Measurements from ENCODE around the gene TMEM87B. TPM values are rescaled to one million over a fixed set of nuclear protein-coding genes. Genes with fewer than 3 reads are reported as not detected.

TMEM87B gene
- total RNA-seq, 1 experiment from 2014 or later, result 24.4 TPM

- Histone ChIP-seq H3F3A (ENCODE audit: insufficient read depth, low read depth) (no peaks in the 10 kb centered on the region), H3K9me3 (ENCODE audit: insufficient read depth, low read depth) (no peaks in the 10 kb centered on the region), H3K9me2 (ENCODE audit: insufficient read depth) (no peaks in the 10 kb centered on the region), H3K4me3 (no peak overlapping the region), H3K27me3 (ENCODE audit: insufficient read depth, low read depth) (no peaks in the 10 kb centered on the region), H3K27ac (no peak overlapping the region), H2AFZ (no peak overlapping the region), H3K79me2 (ENCODE audit: low read depth) (no peaks in the 10 kb centered on the region), H3K4me2 (no peak overlapping the region), H3K4me1 (replicated peaks; ENCODE audit: insufficient read depth) (no peaks in the 10 kb centered on the region), H4K20me1 (ENCODE audit: insufficient read depth) (no peaks in the 10 kb centered on the region), H3K36me3 (ENCODE audit: low read depth) (no peaks in the 10 kb centered on the region)
- CTCF ChIA-PET, result no interaction called here
- POLR2A ChIA-PET (ENCODE audit: unreplicated experiment), result no interaction called here
- intact Hi-C loops (cut with micrococcal nuclease; ENCODE audit: unreplicated experiment), result no loop called here
- DNase-seq, result no peak
- no TSS peak for BruUV-seq (replicated peaks)
- TF ChIP-seq CTCF (conservative IDR thresholded peaks at IDR 0.05), result no peak
Measured at GRCh38 chr2:112168422-112169124, 113.5 kb downstream of the TMEM87B start.

Other genes with a start within 250 kb of the TMEM87B start
- 59.6 and 65.1 TPM in 2 replicates for gene ANAPC1, start 171.1 kb upstream of the TMEM87B start, total RNA-seq (2021)
- gene MERTK, start 156.7 kb upstream of the TMEM87B start, total RNA-seq (2021), result 1.6 and 3.4 TPM in 2 replicates
- 0.70 and 1.6 TPM in 2 replicates for gene FBLN7, start 83.1 kb downstream of the TMEM87B start, total RNA-seq (2021)
- gene ZC3H8, start 199.8 kb downstream of the TMEM87B start, total RNA-seq (2021), result 8.6 and 11.3 TPM in 2 replicates
- 9.1 and 10.0 TPM in 2 replicates for gene ZC3H6, start 220.3 kb downstream of the TMEM87B start, total RNA-seq (2021)

Measured in PC-9 (cell line).